OCI-LY3 (cell line): Measurements from ENCODE around the gene TMEM51.

Experiments used
- H2AFZ ChIP-seq: fragments of 200-600, 300-600 bp; shearing (Covaris generic); 2 replicates; pipeline ENCODE4 v1.6.0; 2014; ENCODE audit warnings: antibody characterized with exemption, low read depth, low read length
- H3K27ac ChIP-seq: fragments of 200-600, 300-600 bp; sonication (generic); 2 replicates; pipeline ENCODE4 v1.5.1; 2014; ENCODE audit warnings: mild to moderate bottlenecking, low read length, moderate library complexity, mixed read lengths
- H3K27me3 ChIP-seq: fragments of 200-600, 300-600 bp; sonication (generic); 2 replicates; pipeline ENCODE4 v1.6.1; 2014; ENCODE audit warnings: low read depth, low read length, mixed read lengths
- H3K36me3 ChIP-seq: fragments of 200-600, 300-600 bp; sonication (generic); replicated peaks from 2 replicates; pipeline ENCODE3; 2014; ENCODE audit warnings: low read depth, low read length, mixed read lengths
- H3K4me1 ChIP-seq: fragments of 300-600, 200-600 bp; sonication (generic); 2 replicates; pipeline ENCODE4 v1.6.1; 2014; ENCODE audit warnings: low read length, mixed read lengths
- H3K4me2 ChIP-seq: fragments of 200-600, 300-600 bp; sonication (generic); 2 replicates; pipeline ENCODE4 v1.6.1; 2014; ENCODE audit warnings: low read length, mixed read lengths
- H3K4me3 ChIP-seq: fragments of 300-600, 200-600 bp; sonication (generic); 2 replicates; pipeline ENCODE4 v1.5.1; 2014; ENCODE audit warnings: antibody characterized with exemption, mild to moderate bottlenecking, low read length, moderate library complexity
- H3K79me2 ChIP-seq: fragments of 300-600, 200-600 bp; shearing (Covaris generic); 2 replicates; pipeline ENCODE4 v1.6.1; 2014; ENCODE audit warnings: mild to moderate bottlenecking, low read length, mixed read lengths
- H3K9ac ChIP-seq: fragments of 300-600, 200-600 bp; shearing (Covaris generic); 2 replicates; pipeline ENCODE4 v1.6.0; 2014; ENCODE audit warnings: mild to moderate bottlenecking, low read length, moderate library complexity
- H3K9me3 ChIP-seq: fragments of 200-600, 300-600 bp; shearing (Covaris generic); 2 replicates; pipeline ENCODE4 v1.6.1; 2014; ENCODE audit warnings: low read length, mixed read lengths; ENCODE audit not compliant: insufficient read depth
- H4K20me1 ChIP-seq: fragments of 200-600, 300-600 bp; sonication (generic); 2 replicates; pipeline ENCODE4 v1.6.1; 2016; ENCODE audit warnings: low read length, mixed read lengths; ENCODE audit not compliant: insufficient read depth
- CTCF ChIP-seq: fragments of 200-600, 300-600 bp; sonication (generic); IDR thresholded peaks from 2 replicates; pipeline ENCODE4 v1.5.1; 2014; ENCODE audit warnings: antibody characterized with exemption, low read length, low read depth
- EZH2phosphoT487 ChIP-seq: fragments of 200-600 bp; shearing (Covaris generic); IDR thresholded peaks from 2 replicates; pipeline ENCODE4 v1.6.1; 2018; ENCODE audit warnings: antibody characterized with exemption, mixed run types, low read depth

TMEM51 gene

DNA sequence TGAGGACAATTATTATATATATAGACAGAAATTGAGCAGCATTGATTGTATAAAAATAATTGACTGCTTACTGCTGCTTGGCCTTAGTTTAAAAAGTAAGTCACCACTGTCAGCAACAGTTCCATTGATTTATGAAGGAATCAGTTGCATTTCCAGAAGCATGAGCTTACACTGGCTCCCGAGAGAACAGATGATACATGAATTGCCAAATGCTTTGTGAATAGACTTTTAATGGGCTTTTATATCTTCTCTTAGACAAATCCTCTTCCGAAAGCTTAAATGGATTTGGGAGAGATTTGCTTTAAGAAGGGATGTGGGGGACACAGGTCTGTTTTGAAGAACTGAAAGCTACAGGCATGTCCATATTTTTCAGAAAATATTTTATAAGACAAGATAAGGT is 101.0 kb downstream of the TMEM51 start:
- no peaks in the 10 kb centered on the region for H4K20me1 ChIP-seq
- no peak overlapping the region for H2AFZ ChIP-seq
- TF ChIP-seq EZH2phosphoT487 = no peak
- no peak for TF ChIP-seq CTCF
- H3K9me3 ChIP-seq = no peaks in the 10 kb centered on the region
- H3K9ac ChIP-seq = no peak overlapping the region
- H3K79me2 ChIP-seq = no peaks in the 10 kb centered on the region
- H3K36me3 ChIP-seq = no peaks in the 10 kb centered on the region
- peaks cover 4% of the 10 kb centered on the region; the same call in 1 of the 2 replicates for H3K4me1 ChIP-seq
- H3K27ac ChIP-seq = no peak overlapping the region
- no peak overlapping the region for H3K4me2 ChIP-seq
- H3K4me3 ChIP-seq = no peak overlapping the region
- H3K27me3 ChIP-seq = peaks cover 30% of the 10 kb centered on the region

DNA sequence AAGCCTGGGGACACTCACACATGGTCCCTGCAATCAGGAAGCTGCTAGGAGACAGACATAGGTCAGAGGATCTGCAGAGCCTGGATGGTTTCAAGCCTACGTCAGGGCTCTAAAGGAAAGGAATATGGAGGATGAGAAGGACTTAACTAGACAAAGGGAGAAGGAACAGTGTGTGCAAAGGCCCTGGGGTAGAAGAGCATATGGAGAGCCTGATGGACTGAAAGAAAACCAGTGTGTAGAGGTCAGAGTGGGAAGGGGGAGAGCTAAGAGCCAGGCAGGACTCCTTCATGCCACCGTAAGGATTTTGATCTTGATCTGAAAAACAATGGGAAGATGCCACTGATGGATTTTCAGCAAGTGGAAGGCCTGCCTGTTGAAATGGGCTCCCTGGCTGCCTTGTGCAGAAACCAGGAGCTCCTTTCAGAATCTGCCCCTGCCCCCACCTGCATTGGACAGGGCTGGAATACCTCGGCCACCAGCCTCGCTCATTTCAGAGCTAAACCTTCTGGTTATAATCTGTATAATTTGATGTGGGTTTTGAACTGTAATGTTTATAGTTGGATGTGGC is 102.1 kb downstream of the TMEM51 start:
- H4K20me1 ChIP-seq = no peaks in the 10 kb centered on the region
- H2AFZ ChIP-seq = no peak overlapping the region
- H3K27me3 ChIP-seq = peaks cover 23% of the 10 kb centered on the region
- H3K4me2 ChIP-seq = no peak overlapping the region
- peaks cover 4% of the 10 kb centered on the region; the same call in 1 of the 2 replicates for H3K4me1 ChIP-seq
- no peak overlapping the region for H3K4me3 ChIP-seq
- TF ChIP-seq CTCF = no peak
- TF ChIP-seq EZH2phosphoT487 = no peak
- no peak overlapping the region for H3K9ac ChIP-seq
- no peak overlapping the region for H3K27ac ChIP-seq
- no peaks in the 10 kb centered on the region for H3K36me3 ChIP-seq
- H3K9me3 ChIP-seq = no peaks in the 10 kb centered on the region
- no peaks in the 10 kb centered on the region for H3K79me2 ChIP-seq

- Histone ChIP-seq H3K9ac (no peak overlapping the region), H3K4me2 (no peak overlapping the region), H3K27ac (no peak overlapping the region), H3K4me1 (peaks cover 4% of the 10 kb centered on the region; the same call in 1 of the 2 replicates), H3K36me3 (no peaks in the 10 kb centered on the region), H4K20me1 (no peaks in the 10 kb centered on the region), H3K27me3 (peaks cover 23% of the 10 kb centered on the region), H3K9me3 (no peaks in the 10 kb centered on the region), H2AFZ (no peak overlapping the region), H3K79me2 (no peaks in the 10 kb centered on the region), H3K4me3 (no peak overlapping the region)
- TF ChIP-seq CTCF (no peak), EZH2phosphoT487 (no peak)
These were observed 103.0 kb downstream of the TMEM51 start for GRCh38 chr1:15256584-15256983.

- Histone ChIP-seq H3K4me2 (no peak overlapping the region), H3K27ac (no peak overlapping the region), H2AFZ (no peak overlapping the region), H3K79me2 (no peaks in the 10 kb centered on the region), H3K4me3 (no peak overlapping the region), H3K4me1 (peaks cover 4% of the 10 kb centered on the region; the same call in 1 of the 2 replicates), H3K9me3 (no peaks in the 10 kb centered on the region), H4K20me1 (no peaks in the 10 kb centered on the region), H3K36me3 (no peaks in the 10 kb centered on the region), H3K27me3 (peaks cover 23% of the 10 kb centered on the region), H3K9ac (no peak overlapping the region)
- TF ChIP-seq CTCF (no peak), EZH2phosphoT487 (no peak)
These were observed 103.8 kb downstream of the TMEM51 start for GRCh38 chr1:15257309-15257708.
